A549 treated with ZK216348 at 1 μM for 4 hours (cell line): Measurements from ENCODE around the gene ARL2. TPM values are rescaled to one million over a fixed set of nuclear protein-coding genes. Genes with fewer than 3 reads are reported as not detected.

Source experiments
- total RNA-seq: library from RNA; stranded (reverse); fragments of 200-300 nt; extraction: Qiagen RNA extraction; gene quantifications from 5 replicates; pipeline ENCODE4 v1.2.3, GENCODE V29; 2022; ENCODE audit warnings: low read depth

Gene ARL2
- 167 to 190 TPM (median 185 TPM) in 5 replicates for total RNA-seq

DNA sequence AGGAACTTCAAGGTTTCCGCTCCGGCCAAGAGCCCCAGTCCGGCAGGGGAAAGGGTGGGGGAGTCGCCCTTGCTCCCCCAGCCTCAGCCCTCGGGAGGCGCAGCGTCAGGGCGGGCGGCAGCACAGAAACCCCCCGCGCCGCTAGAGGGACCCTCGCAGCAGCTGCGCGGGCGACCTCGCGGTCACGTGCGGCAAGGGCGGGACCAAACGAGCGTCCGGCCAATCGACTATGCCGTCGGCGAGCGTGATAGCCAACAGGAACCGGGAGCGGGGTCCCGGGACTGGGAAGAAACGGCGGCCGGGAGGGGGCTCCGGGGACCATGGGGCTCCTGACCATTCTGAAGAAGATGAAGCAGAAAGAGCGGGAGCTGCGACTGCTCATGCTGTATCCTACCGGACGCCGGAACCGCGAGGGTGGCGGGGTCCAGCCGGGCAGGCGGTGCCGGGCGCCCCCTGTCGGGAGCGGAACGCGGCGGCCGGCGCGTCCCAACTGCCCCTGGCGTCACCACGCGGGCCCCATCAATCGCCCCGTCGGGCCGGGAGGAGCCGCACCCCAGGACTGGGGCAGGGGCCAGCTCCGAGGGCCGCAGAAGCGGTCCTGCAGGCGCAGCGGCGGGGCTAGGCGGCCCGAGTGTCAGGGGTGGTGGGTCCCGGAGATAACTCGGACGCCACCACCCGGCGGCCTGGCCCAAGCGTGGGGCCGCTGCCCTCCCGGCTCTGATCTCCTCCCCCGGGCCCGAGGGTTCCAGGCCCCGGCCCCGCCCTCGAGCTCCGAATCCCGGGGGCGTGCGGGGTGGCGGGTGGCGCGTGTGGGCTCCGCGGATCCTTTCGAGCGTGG, at the start of gene ARL2:
TSS of gene ARL2 (plus strand) at position 273 of the 838 bp plus-strand sequence. CDS start at position 321, 48 bp downstream.

DNA sequence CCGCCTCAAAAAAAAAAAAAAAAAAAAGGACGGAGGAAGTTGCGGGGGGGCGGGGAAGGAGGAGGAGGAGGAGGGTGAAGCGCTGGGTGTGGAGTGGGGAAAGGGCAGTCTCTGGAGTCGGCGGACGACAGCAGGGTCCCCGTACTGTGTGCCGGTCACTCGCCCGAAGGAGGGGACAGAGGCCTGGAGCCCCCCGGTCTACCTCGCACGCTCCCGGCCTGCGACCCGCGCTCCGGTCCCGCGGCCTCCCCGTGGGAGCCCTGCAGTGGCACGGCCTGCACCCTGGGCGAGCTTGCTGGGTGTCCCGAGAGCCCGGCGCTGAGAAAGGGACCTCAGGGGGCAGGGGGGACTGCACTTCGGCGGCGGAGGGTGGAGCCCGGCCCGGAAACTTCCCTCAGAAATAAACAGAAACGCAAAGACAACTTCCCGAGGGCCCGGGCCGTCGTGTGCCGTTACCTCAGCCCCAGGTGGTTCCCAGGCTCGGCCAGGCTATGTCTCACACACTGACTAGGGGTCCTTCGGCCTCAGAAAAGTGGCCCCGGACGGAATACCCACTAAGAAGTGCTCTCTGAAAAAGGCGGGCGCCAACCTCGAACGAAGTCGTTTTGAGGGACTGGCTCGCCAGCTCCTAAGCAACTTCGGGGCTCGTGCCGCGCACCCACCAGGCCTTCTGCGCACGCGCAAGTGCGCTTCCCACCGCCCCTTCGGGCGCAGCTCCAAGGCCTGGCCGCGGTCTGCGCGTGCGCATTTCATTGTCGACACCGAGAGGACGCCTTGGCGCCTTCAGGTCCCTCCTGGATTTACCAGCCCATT, 42.3 kb upstream of the ARL2 start, which contains the start of gene MAJIN:
TSS of gene MAJIN (minus strand) at position 688 of the 813 bp plus-strand sequence. CDS start 12,703 bp downstream, outside the sequence.

DNA sequence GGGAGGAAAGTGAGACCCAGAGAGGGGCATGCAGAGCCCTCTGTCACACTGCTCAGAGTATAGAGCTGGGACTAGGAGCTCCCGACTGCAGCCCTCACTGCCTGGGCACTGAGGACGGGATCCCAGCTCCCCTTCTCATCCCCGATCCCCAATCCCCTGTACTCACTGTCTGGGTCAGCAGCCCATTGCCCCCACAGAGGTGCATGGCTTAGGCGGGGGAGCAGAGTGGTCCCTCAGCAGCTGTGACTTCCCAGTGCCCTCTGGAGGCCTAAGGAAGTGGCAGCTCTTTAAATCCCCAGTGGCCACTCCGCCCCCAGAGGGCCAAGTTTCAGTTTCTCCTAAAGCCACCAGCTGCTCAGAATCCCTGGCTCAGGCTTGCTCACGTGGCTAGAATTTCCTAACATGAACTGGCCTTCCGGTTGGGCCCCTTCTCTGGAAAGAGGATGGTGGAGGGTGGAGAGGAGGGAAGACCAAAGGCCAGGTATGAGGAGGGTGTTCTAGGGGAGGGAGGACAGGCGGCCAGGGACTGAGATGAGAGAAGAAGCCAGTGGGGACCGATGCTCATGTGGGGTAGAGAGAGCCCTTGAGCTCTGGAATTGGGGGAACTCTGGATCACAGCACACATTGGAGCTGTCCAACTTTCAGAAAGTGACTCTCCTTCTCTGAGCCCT, 17.1 kb upstream of the ARL2 start, which contains the start of gene BATF2:
TSS of gene BATF2 (minus strand) at position 262 of the 671 bp plus-strand sequence. CDS start at position 205, 57 bp downstream.

DNA sequence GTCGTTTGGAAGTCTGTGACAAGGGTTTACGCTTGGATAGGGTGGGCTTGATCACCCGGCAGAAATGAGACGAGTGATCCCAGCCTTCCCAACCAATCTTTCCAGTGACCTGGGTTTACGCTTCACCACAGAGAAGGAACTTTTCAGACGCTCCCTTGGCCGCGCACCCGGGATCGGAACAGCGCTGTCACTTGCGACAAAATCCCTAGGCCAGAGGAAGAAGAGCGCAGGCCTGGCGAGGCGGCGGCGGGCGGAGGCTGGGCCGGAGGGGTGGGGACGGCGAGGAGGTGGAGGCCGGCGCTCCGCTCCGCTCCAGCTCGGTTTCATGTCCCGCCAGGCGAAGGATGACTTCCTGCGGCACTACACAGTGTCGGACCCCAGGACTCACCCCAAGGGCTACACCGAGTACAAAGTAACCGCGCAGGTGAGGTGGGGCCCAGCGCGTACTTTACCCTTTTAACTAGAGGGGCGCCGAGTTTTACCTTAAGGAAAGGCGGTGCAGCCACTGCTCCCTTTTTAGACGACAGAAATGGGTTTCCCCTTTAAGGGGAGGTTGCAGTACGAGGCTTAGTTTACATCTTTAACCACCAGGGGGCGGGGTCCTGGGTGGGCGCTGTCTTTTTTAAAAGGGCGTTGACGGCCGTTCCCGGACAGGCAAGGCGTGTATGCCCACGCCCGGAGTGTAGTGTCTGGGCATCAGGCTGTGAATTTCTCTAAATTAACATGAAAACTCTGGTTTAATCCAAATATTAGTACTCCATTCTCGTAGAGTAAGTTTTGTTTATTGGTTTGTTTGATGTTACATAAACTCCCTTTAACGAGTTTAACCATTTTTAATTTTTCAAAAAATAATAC, 13.5 kb downstream of the ARL2 start, which contains the start of gene SNX15:
TSS of gene SNX15 (plus strand) at position 227 of the 855 bp plus-strand sequence. CDS start at position 326, 99 bp downstream.

DNA sequence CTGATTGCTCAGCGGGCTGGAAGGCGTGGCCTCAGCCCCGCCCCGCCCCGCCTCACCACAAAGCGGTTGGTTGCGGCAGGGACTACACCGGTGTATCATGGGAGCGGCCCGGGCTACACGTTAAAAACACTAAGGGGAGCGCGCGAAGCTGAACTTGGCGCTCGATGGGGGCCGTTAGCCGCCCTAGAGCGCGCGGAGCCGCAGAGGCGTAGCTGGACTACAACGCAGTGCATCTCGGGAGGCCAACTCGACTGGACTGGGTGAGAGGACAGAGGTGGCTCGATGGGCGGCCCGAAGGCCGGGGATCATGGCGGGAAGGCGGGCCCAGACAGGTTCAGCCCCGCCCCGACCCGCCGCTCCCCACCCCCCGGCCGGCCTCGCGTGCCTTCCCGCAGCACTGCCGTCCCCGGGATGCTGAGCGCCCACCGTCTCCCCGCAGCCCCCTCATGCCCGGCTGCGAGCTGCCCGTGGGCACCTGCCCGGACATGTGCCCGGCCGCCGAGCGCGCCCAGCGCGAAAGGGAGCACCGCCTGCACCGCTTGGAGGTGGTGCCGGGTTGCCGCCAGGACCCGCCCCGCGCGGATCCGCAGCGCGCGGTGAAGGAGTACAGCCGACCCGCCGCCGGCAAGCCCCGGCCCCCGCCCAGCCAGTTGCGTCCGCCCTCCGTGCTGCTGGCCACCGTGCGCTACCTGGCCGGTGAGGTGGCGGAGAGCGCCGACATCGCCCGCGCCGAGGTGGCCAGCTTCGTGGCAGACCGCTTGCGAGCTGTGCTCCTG, 27.1 kb downstream of the ARL2 start, which contains the start of gene SAC3D1:
TSS of gene SAC3D1 (plus strand) at position 364 of the 776 bp plus-strand sequence. CDS start at position 447, 83 bp downstream.

DNA sequence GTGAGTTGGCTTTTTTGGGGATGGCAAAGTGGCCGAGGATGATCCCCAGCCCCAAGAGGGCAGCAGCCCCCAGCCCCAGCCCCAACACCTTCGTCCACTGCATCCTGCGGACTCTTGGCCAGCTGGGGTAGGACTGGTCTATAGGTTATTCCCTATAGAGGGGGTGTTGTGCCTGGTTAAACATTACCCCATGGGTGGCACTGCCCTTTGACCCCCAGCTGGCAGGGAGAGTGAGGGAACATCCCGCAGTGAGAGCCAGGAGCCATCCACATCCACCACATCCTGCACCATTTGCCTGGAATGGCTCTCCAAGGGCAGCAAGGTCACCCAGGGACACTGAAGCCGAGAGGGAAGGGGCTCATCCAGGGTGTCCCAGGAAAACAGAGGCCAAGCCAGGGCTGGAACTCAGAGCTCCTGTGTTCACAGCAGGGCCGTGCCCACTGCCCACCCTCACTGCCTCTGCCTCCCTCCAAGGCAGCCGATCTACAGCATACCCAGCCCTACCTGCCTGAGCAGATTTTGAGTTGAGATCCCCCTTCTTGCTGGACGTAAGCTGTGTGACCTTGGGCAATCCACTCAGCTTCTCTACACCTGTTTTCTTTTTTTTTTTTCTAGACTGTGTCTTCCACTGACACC, 44.6 kb downstream of the ARL2 start, which contains the start of gene NAALADL1:
TSS of gene NAALADL1 (minus strand) at position 135 of the 636 bp plus-strand sequence. CDS start at position 103, 32 bp downstream.

Other genes with a start within 250 kb of the ARL2 start
- 158 to 212 TPM (median 184 TPM) in 5 replicates for gene SF1, start 235.6 kb upstream of the ARL2 start, total RNA-seq
- gene MAP4K2, start 210.9 kb upstream of the ARL2 start, total RNA-seq: 5.2 to 11.6 TPM (median 9.0 TPM) in 5 replicates
- gene MEN1, start 203.6 kb upstream of the ARL2 start, total RNA-seq: 22.9 to 46.9 TPM (median 42.3 TPM) in 5 replicates
- 0.83 to 2.2 TPM (median 1.7 TPM) in 5 replicates for gene CDC42BPG, start 169.5 kb upstream of the ARL2 start, total RNA-seq
- gene EHD1, start 135.5 kb upstream of the ARL2 start, total RNA-seq: 93.7 to 127 TPM (median 121 TPM) in 5 replicates
- 10.9 to 23.2 TPM (median 22.0 TPM) in 5 replicates for gene ATG2A, start 97.0 kb upstream of the ARL2 start, total RNA-seq
- gene PPP2R5B, start 89.5 kb upstream of the ARL2 start, total RNA-seq: 2.7 to 6.1 TPM (median 4.4 TPM) in 5 replicates
- gene GPHA2, start 78.3 kb upstream of the ARL2 start, total RNA-seq: not detected in 5 replicates
- not detected in 5 replicates for gene MAJIN, start 42.1 kb upstream of the ARL2 start, total RNA-seq
- gene BATF2, start 17.2 kb upstream of the ARL2 start, total RNA-seq: 0.54 to 0.98 TPM (median 0.74 TPM) in 5 replicates
- gene SNX15, start 13.3 kb downstream of the ARL2 start, total RNA-seq: 21.9 to 25.1 TPM (median 22.4 TPM) in 5 replicates
- 27.0 to 62.7 TPM (median 56.1 TPM) in 5 replicates for gene SAC3D1, start 27.1 kb downstream of the ARL2 start, total RNA-seq
- gene NAALADL1, start 44.4 kb downstream of the ARL2 start, total RNA-seq: not detected in 5 replicates
- 53.2 to 69.3 TPM (median 67.2 TPM) in 5 replicates for gene CDCA5, start 69.9 kb downstream of the ARL2 start, total RNA-seq
- gene ZFPL1, start 70.1 kb downstream of the ARL2 start, total RNA-seq: 29.6 to 35.3 TPM (median 30.6 TPM) in 5 replicates
- gene VPS51, start 82.1 kb downstream of the ARL2 start, total RNA-seq: 49.7 to 55.7 TPM (median 55.4 TPM) in 5 replicates
- 3.7 to 10.9 TPM (median 5.7 TPM) in 5 replicates for gene TM7SF2, start 97.7 kb downstream of the ARL2 start, total RNA-seq
- 11.5 to 24.2 TPM (median 22.7 TPM) in 5 replicates for gene ZNHIT2, start 103.5 kb downstream of the ARL2 start, total RNA-seq
- 660 to 1,037 TPM (median 959 TPM) in 5 replicates for gene FAU, start 108.0 kb downstream of the ARL2 start, total RNA-seq
- 56.2 to 79.8 TPM (median 71.3 TPM) in 5 replicates for gene MRPL49, start 108.2 kb downstream of the ARL2 start, total RNA-seq
- gene SYVN1, start 120.4 kb downstream of the ARL2 start, total RNA-seq: 24.2 to 45.2 TPM (median 43.1 TPM) in 5 replicates
- not detected in 5 replicates for gene SPDYC, start 156.1 kb downstream of the ARL2 start, total RNA-seq
- 75.9 to 131 TPM (median 115 TPM) in 5 replicates for gene CAPN1, start 167.8 kb downstream of the ARL2 start, total RNA-seq
- gene POLA2, start 247.8 kb downstream of the ARL2 start, total RNA-seq: 13.8 to 24.5 TPM (median 18.0 TPM) in 5 replicates